Progenitor cell of endocrine pancreas (in vitro differentiated cells): ENCODE results near the gene TRPV4. TPM values are rescaled to one million over a fixed set of nuclear protein-coding genes. Genes with fewer than 3 reads are reported as not detected.

Experiments used
- DNase-seq: peaks from one replicate; pipeline ENCODE4 v3.0.0; 2021; ENCODE audit warnings: low spot score; ENCODE audit not compliant: unreplicated experiment
- H3K27ac Mint-ChIP-seq: 2 replicates; pipeline ENCODE4 v1.8.0; 2021; ENCODE audit warnings: mild to moderate bottlenecking, moderate library complexity, mixed read lengths
- H3K27me3 Mint-ChIP-seq: 2 replicates; pipeline ENCODE4 v1.8.0; 2021; ENCODE audit warnings: mixed read lengths
- H3K36me3 Mint-ChIP-seq: 2 replicates; pipeline ENCODE4 v1.8.0; 2022; ENCODE audit warnings: mixed read lengths; ENCODE audit not compliant: insufficient read depth
- H3K4me1 Mint-ChIP-seq: 2 replicates; pipeline ENCODE4 v1.8.0; 2021; ENCODE audit warnings: low read depth, mixed read lengths
- H3K4me3 Mint-ChIP-seq: 2 replicates; pipeline ENCODE4 v1.8.0; 2021; ENCODE audit warnings: low read depth, mild to moderate bottlenecking, moderate library complexity, mixed read lengths
- H3K9me3 Mint-ChIP-seq: 2 replicates; pipeline ENCODE4 v1.8.0; 2021; ENCODE audit warnings: low read depth, mixed read lengths
- total RNA-seq: library from RNA; stranded (reverse); gene quantifications from 2 replicates; pipeline ENCODE4 v1.2.1, GENCODE V29; 2021
- TF ChIP-seq, protein P1 (sequence below): fragments of 200-600 bp; sonication (generic); IDR thresholded peaks from one replicate; pipeline ENCODE4 v1.5.0; 2021; ENCODE audit warnings: antibody characterized with exemption, mild to moderate bottlenecking; ENCODE audit not compliant: unreplicated experiment

TRPV4 gene
- total RNA-seq, 1 donor from 2014 or later = 5.2 TPM

DNA sequence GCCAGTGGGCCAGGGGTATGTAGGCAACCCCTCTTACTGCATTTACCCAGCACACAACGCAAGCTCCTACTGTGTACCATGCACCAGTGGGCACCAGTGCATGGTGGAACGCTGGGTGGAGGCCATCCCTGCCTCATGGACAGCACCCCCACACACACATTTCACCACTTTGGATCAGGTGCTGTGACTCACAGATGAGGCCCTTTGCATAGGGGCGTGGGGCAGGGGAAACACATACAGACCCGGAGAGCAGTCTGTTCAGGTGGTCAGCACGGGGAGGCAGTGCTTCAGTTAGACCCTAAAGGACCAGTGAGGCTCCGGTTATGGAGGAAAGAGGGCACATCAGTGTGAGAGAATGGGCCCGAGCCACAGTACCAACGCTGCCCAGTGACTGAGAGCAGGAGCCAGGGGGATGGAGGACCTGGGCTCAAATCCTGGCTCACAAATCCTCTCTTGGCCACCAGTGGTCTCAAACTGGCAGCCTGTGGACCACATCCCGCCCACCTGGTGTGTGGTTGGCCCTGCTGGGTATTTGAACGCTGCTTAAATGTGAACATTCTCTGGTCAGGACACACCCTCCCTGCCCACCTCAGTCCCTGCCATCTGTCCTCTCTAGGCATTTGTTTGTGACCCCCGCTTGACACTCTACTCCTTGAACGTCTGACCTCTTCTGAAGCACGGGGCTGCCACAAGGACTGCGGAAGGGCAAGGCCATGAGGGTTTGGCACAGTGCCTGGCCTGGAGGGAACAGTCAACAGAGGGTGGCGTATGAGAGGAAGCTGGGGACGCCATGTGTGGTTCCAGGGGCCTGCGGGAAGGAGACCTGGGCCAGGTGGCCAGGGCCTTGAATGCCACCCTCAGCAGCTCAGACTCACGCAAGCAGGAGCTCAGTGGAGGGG lies 72.9 kb downstream of the TRPV4 start:
- Mint-ChIP-seq H3K4me1 (peaks cover 1% of the 10 kb centered on the region), H3K27ac (no peak overlapping the region), H3K9me3 (peaks cover 15% of the 10 kb centered on the region), H3K27me3 (no peaks in the 10 kb centered on the region), H3K4me3 (no peak overlapping the region), H3K36me3 (peaks cover 11% of the 10 kb centered on the region)
- TF ChIP-seq, protein P1, sequence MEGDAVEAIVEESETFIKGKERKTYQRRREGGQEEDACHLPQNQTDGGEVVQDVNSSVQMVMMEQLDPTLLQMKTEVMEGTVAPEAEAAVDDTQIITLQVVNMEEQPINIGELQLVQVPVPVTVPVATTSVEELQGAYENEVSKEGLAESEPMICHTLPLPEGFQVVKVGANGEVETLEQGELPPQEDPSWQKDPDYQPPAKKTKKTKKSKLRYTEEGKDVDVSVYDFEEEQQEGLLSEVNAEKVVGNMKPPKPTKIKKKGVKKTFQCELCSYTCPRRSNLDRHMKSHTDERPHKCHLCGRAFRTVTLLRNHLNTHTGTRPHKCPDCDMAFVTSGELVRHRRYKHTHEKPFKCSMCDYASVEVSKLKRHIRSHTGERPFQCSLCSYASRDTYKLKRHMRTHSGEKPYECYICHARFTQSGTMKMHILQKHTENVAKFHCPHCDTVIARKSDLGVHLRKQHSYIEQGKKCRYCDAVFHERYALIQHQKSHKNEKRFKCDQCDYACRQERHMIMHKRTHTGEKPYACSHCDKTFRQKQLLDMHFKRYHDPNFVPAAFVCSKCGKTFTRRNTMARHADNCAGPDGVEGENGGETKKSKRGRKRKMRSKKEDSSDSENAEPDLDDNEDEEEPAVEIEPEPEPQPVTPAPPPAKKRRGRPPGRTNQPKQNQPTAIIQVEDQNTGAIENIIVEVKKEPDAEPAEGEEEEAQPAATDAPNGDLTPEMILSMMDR = no peak
- peak; percentile 7 for DNase-seq

DNA sequence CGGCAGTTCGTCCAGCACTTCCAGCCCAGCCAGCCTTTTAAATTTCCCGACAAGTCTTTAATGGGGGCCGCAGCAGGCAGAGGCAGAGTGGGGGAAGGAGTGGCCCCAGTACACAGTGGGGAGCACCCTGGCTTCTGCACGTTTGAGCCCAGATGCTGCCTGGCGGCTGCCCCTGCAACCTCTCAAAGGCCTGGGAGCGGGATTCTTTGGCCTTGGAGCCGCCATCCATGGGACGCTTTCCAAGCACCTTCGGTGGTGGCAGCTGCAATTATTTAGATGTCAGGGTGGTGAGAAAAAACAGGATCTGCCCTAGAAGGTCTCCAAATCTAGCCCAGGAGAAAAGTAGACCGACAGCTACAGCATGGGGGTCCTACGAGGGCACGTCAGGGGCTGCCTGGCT lies 73.6 kb downstream of the TRPV4 start:
- Mint-ChIP-seq H3K4me3 (no peak overlapping the region), H3K36me3 (peaks cover 11% of the 10 kb centered on the region), H3K27ac (no peak overlapping the region), H3K27me3 (no peaks in the 10 kb centered on the region), H3K4me1 (peaks cover 1% of the 10 kb centered on the region), H3K9me3 (peaks cover 15% of the 10 kb centered on the region)
- TF ChIP-seq, protein P1 = no peak
- peak; percentile 5 for DNase-seq

- TF ChIP-seq, protein P1 = no peak
Measured at GRCh38 chr12:109758426-109759420, 74.5 kb downstream of the TRPV4 start.

DNA sequence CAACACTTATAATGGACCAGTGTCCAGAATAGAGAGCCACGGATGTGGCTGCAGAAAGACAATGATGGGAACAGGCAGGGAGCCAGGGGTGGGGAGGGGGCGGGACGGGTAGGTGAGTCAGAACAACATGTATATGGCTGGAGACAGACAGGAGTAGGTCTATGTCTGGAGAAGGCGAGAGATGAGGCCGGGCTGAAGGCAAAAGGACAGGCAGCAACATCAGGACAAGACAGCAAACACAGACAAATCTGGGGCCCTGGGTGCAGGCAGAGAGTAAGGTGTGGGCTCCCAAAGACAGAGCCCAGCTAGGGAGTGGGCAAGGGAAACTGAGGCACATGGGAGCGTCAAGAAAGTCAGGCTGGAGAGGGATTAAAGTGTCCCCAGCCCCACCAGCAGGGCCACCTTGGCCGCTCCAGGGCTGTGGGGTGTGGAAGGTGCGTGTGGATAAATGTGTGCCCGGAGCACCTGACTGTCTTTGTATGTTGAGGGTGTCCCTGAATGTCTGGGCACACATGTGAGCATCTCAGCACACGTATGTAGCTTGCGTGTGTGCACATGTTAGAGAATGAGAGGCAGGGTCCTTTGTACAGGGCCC lies 75.4 kb downstream of the TRPV4 start:
- no peak overlapping the region for H3K27ac Mint-ChIP-seq
- H3K27me3 Mint-ChIP-seq = no peaks in the 10 kb centered on the region
- H3K9me3 Mint-ChIP-seq = peaks cover 15% of the 10 kb centered on the region
- peaks cover 11% of the 10 kb centered on the region for H3K36me3 Mint-ChIP-seq
- TF ChIP-seq, protein P1 = no peak
- DNase-seq = no peak
- H3K4me1 Mint-ChIP-seq = peaks cover 13% of the 10 kb centered on the region
- H3K4me3 Mint-ChIP-seq = no peak overlapping the region

More at GRCh38 chr12:109758426-109759420, 74.5 kb downstream of the TRPV4 start:
- H3K27me3 Mint-ChIP-seq = no peaks in the 10 kb centered on the region
- DNase-seq = no peak
- H3K27ac Mint-ChIP-seq = no peak overlapping the region
- H3K9me3 Mint-ChIP-seq = peaks cover 15% of the 10 kb centered on the region
- no peak overlapping the region for H3K4me3 Mint-ChIP-seq
- H3K4me1 Mint-ChIP-seq = peaks cover 7% of the 10 kb centered on the region
- H3K36me3 Mint-ChIP-seq = peaks cover 11% of the 10 kb centered on the region
